Measurements from ENCODE around the gene EIF4A3. TPM values are rescaled to one million over a fixed set of nuclear protein-coding genes. Genes with fewer than 3 reads are reported as not detected.

The EIF4A3 gene
- total RNA-seq, 2 donors from 2014 or later: 36.6 to 46.9 TPM

DNA sequence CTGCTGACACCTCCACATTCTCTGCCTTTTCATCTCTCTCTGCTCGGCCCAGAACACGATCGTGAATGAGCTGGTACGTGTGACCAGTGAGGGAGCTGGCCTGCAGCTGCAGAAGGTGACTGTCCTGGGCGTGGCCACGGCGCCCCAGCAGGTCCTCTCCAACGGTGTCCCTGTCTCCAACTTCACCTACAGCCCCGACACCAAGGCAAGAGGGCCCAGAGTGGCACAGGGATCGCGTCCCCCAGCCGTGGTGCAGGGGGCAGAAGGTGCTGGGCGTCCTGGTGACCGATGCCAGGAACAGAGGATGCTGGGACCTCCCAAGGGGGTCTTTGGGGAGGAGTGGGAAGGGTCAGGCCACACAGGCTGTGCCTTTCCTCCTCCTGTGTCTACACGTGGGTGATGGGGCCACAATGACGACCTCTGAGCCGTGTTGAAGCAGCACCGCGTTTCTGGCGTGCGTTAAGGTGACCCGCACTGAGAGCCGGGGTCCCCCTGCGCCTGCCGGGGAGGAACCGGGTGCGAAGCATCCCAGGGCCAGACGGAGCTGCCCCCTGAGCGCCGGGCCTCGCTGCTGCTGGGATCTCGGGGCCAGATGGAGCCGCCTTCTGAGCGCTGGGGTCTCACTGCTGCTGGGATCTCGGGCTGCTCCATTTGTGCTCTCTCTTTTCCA, 28.2 kb downstream of the EIF4A3 start:
- intact Hi-C loops (cut with DNase I): no loop called here
- DNase-seq (no peak), ATAC-seq (no peak)

DNA sequence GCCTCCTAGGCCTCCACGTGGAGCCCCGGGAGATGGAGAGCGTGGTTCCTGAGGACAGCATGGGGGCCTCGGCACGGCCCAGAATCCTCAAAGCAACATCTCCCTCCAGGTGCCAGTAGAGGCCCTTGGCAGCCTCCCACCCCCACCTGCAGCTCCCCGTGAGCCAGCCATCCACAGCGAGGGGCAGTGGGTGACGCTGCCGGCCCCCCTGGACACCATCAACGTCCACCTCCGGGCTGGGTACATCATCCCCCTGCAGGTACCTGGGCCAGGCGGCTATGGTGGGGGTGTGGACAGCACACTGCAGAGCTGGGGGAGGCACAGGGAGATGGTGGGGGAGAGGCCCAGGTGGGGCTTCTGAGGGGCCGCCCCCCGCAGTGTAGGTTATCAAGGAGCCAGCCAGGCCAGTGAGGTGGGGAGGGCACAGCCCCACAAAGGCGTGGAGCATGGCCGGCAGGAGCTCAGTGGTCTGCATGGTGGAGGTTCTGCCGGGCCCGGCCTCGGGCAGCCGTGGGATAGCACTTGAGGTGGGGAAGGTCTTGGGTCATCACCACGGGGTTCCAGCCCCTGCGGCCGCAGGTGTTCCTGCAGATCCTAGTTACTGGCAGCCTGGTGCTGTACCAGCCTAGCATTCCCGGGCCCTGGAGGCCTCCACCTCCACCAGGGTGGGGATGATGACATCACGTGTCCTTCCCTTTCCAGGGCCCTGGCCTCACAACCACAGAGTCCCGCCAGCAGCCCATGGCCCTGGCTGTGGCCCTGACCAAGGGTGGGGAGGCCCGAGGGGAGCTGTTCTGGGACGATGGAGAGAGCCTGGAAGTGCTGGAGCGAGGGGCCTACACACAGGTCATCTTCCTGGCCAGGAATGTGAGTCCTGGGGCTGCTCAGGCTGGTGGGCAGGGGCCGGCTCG, 29.2 kb downstream of the EIF4A3 start:
- intact Hi-C loops (cut with DNase I): no loop called here
- DNase-seq (no peak), ATAC-seq (no peak)

DNA sequence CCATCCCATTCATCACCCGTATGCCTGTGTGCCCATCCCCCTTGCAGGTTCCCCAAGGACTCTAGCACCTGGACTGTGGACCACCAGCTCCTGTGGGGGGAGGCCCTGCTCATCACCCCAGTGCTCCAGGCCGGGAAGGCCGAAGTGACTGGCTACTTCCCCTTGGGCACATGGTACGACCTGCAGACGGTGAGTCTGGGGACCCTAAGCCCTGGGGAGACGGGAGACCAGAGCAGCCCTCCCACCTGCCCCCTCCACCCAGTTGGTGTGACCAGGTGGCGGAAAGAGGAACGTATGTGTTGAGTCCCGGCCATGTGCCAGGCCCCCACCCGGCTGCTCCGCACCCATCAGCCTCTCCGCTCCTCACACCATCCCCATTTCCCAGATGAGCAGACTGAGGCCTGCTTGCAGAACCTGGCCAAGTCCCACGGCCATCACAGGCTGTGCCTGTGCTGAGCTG, 30.0 kb downstream of the EIF4A3 start:
- intact Hi-C loops (cut with DNase I): no loop called here
- ATAC-seq (no peak), DNase-seq (no peak)

DNA sequence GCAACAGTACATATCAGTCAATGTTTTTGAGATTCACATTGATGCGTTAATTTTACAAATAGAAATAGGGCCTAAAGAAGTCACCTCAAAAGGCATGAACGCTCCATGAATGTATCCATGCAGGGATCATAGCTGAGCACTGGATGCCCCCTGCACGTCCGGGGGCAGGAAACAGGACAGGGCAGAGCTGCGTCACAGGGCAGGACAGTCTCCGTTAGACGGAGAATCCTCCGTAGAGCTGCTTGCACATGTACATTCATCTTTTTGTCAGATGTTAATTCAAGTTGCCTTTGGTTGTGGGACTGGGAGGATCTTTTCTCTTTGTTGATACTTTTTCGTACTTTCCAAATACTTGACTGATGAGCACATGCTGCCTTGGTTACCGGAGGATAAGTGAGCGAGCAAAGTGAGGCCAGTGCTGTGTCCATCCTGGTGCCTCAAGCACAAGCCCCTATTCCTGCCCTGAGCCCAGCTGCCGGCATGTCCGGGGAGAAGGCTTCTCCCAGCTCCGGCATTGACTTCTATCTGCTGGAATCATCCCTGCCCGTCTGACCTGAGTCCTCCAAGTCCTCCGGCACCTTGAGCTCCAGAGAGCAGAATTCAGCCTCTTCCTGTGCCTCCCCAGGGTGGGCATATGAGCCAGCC, 30.5 kb downstream of the EIF4A3 start:
- DNase-seq: no peak
- intact Hi-C loops (cut with DNase I): no loop called here
- ATAC-seq: no peak

DNA sequence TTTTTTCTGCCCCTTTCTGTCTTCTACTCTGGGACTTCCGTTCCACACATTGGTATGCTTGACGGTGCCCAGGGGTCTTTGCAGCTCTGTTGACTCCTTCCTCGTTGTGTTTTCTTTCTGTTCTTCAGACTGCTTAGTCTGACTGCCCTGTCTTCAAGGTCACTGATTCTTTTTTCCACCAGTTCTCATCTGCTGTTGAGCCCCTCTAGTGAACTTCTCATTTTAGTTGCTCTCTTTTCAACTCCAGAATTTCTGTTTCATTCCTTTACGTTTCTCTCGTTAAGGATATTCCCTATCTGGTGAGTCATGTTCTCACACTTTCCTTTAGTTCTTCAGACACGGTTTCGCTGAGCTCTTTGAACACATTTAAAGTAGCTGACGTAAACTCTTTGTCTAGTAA, 31.8 kb downstream of the EIF4A3 start:
- intact Hi-C loops (cut with DNase I): no loop called here
- ATAC-seq (no peak), DNase-seq (no peak)

DNA sequence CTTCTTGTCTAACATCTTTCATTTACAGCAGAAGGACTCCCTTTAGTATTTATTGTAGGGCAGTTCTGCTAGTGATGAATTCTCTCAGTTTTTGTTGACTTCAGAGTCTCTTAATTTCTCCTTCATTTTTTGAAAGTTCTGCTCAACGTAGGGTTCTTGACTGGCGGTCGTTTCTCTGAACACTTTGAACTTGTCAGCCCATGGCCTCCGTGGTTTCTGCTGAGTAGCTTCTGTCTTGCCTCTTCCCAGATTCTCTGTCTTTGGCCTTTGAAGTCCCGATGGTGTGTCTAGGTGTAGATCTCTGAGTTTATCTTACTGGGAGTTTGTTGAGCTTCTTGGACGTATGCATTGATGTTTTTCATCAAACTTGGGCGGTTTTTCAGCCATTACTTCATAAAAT, 32.2 kb downstream of the EIF4A3 start:
- ATAC-seq (no peak), DNase-seq (no peak)
- intact Hi-C loops (cut with DNase I): no loop called here

DNA sequence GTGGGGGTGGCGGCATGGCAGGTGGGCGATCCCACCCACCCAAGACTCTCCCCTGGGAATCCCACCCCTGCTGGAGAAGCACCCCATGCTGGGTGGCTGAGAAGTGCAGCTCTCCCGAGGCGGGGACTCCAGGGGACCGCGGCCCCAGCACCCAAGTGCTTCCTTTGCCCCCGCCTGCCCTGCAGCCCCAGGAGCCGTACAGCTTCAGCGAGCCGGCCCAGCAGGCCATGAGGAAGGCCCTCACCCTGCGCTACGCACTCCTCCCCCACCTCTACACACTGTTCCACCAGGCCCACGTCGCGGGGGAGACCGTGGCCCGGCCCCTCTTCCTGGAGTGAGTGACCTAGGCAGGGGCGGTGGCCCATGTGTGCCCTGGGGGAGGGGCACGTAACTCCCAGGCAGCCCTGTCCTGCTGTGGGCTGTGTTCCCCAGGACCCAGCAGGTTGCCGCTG, 33.9 kb downstream of the EIF4A3 start:
- intact Hi-C loops (cut with DNase I): no loop called here
- no peak for DNase-seq

DNA sequence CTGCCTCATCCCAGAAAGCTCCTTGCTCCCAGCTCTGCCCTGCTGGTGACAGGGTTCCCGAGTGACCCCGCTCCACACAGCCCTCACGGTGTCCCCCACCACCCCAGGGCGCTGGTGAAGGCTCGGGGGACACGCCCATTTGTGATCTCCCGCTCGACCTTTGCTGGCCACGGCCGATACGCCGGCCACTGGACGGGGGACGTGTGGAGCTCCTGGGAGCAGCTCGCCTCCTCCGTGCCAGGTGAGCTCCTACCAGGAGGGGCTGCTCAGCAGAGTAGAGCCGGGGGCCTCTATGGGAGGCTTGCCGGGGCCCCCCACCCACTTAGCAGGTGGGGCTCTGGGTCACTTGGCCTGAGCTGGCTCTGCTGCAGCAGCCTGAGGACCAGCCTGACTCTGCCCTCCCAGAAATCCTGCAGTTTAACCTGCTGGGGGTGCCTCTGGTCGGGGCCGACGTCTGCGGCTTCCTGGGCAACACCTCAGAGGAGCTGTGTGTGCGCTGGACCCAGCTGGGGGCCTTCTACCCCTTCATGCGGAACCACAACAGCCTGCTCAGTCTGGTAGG, 34.4 kb downstream of the EIF4A3 start:
- no peak for ATAC-seq
- DNase-seq: no peak
- intact Hi-C loops (cut with DNase I): no loop called here

More for the DNA sequence above, 33.9 kb downstream of the EIF4A3 start:
- no peak for ATAC-seq

DNA sequence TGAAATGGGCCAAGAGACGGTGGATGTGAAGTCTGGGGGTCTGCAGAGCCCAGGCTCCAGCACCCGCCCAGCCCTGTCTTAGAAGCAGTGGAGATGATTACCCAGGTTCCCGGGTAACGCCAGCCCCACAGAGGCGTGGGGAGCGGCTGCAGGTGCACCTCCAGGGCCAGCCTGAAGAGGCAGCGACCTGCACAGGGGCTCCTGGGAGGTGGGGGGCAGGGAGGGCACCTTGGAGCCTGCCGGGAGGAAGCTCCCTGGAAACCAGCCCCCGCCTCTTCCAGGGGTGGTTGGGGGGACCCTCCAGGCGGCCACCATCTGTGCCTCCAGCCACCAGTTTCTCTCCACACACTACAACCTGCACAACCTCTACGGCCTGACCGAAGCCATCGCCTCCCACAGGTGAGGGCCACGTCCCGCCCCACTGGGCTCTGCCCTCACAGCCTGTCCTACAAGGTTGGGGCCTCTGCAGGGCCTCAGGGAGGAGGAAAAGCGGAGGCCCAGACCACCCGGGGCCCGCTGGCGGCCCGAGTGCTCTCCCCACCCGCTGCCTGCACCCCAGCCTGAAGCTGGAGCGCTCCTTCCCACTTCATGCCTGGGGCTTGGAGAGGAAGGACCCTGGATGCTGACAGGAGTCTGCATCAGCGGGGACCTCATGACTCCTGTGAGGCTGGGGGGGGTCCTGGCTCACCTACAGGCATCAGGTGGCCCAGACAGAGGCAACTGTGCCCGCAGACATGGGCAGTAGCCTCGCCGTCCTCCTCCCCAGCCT, 35.0 kb downstream of the EIF4A3 start:
- intact Hi-C loops (cut with DNase I): no loop called here
- DNase-seq (no peak), ATAC-seq (no peak)

DNA sequence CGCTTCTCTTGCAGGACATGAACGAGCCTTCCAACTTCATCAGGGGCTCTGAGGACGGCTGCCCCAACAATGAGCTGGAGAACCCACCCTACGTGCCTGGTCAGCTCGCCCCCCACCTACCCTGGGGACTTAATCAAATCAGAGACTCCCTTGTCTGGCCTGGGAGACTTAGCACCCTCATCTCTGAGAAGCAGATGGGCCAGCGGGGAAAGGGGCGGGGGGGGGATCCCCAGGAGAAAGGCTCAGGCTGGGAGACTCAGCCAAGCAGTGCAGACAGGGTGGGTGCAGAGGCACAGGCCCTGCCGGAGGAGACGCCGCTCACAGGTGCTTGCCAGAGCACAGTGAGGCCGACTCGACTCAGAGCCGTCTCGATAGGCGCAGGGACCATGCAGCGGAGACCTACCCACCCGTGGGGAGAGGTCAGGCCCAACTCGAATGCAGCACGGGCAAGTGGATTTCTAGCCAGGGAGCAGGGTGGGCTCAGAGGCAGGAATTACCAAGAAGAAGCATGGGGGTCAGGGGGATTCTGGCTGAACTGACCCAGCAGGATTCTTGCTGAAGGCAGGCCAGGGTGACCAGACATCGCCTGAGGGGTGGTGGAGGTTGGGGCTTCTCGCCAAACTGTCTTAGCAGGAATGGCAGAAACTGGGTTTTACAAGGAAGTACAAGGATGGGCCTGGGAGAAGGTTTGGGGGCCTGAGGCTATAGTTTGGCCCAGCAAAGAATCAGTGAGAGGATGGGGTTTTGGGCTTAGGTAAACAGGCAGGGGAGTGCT, 35.8 kb downstream of the EIF4A3 start:
- DNase-seq: no peak
- ATAC-seq: no peak
- intact Hi-C loops (cut with DNase I): no loop called here

DNA sequence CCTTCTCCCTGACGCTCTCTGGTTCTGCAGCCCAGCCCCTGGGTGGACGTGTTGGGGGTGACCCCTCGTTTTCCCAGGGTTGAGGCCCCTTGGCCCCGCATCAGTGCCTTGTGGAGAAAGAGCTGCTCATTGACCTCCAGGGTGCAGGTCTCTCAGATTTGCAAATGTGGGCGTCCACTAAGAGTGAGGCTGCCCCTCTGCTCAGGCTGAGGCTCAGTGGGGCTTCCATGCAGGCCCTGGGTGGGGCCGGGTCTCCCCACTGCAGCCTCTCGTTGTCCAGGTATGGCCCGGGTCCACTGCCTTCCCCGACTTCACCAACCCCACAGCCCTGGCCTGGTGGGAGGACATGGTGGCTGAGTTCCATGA, 36.5 kb downstream of the EIF4A3 start:
- intact Hi-C loops (cut with DNase I): no loop called here
- ATAC-seq (no peak), DNase-seq (no peak)

DNA sequence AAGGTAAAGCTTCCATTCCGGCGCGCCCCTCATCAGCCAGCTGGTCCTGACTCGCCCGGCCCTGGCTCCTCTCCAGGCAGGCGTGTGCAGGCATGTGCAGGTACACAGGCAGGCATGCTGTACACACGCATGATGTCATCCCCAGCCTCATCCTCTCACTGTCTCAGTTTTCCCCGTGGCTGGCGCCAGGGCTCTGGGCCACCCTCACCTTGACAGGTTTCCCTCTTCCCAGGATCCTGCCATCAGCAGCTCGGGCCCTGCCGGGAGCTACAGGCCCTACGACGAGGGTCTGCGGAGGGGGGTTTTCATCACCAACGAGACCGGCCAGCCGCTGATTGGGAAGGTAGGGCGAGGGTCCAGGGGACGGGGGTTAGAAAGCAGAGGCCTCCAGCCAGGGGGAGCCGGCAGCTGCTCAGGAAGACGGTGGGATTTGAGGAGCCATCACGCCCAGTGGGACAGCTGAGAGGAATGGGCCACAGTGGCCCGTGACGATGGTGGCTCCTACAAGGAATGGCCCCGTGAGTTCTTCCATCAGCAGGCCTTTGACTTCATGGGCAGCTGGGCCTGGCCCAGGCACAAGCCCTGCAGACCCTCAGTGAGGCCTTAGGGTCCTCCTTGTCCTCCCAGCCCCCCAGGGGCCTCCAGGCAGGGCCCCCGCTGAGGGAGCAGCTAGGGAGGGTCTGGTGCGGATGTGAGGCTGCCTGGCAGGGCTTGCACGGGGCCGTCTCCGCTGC, 37.0 kb downstream of the EIF4A3 start:
- intact Hi-C loops (cut with DNase I): no loop called here
- DNase-seq (no peak), ATAC-seq (no peak)

DNA sequence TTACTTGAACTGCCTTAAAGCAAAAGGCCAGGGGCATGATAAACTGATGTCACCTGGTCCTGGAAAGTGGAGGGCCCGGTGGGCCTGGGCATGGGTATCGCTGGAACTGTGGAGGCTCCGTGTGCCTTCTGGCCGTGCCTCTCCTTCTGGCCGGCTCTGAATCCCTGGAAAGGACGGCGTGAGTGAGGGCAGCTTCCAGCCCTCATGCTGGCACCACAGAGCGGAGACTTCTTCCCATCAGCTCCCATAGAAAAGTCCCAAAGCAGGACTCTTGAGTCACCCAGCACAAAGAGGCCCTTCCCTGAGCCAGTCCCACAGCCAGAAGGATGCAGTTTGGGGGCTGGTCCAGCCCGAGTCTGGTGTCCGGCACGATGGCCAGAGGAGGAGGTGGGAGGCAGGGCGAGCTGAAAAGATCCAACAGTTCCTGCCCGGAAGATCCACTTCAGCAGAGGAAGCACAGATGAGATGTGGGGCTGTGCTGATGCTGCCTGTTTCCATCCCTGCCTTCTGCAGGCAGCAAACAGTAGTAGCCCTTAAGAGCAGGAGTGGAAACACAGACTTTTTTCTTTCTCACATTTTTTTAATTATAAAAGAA, 37.8 kb downstream of the EIF4A3 start:
- DNase-seq (no peak), ATAC-seq (no peak)
- intact Hi-C loops (cut with DNase I): no loop called here

DNA sequence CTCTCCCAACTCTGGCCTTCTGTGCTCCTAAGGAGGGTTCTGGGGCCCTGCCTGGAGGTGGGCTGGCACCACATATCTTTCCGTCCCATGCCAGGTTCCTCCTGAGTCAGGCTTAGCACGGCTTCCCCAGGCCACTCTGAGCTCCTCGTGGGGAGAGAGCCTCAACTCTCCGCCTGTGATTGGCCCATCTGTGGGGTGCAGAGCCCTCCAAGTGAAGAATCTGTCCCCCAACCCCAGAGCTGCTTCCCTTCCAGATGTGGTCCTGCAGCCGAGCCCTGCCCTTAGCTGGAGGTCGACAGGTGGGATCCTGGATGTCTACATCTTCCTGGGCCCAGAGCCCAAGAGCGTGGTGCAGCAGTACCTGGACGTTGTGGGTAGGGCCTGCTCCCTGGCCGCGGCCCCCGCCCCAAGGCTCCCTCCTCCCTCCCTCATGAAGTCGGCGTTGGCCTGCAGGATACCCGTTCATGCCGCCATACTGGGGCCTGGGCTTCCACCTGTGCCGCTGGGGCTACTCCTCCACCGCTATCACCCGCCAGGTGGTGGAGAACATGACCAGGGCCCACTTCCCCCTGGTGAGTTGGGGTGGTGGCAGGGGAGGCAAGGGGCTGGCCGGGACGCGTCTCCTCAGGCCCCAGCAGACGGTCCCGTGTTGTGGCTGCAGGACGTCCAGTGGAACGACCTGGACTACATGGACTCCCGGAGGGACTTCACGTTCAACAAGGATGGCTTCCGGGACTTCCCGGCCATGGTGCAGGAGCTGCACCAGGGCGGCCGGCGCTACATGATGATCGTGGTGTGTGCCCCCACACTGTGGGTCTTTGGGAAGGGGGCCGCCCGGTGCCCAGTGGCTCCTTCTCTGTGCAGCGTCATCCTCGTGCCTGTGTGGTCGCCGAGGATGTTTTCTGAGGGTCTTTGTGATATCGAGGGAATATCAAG, 38.6 kb downstream of the EIF4A3 start:
- no peak for DNase-seq
- ATAC-seq: no peak
- intact Hi-C loops (cut with DNase I): no loop called here

DNA sequence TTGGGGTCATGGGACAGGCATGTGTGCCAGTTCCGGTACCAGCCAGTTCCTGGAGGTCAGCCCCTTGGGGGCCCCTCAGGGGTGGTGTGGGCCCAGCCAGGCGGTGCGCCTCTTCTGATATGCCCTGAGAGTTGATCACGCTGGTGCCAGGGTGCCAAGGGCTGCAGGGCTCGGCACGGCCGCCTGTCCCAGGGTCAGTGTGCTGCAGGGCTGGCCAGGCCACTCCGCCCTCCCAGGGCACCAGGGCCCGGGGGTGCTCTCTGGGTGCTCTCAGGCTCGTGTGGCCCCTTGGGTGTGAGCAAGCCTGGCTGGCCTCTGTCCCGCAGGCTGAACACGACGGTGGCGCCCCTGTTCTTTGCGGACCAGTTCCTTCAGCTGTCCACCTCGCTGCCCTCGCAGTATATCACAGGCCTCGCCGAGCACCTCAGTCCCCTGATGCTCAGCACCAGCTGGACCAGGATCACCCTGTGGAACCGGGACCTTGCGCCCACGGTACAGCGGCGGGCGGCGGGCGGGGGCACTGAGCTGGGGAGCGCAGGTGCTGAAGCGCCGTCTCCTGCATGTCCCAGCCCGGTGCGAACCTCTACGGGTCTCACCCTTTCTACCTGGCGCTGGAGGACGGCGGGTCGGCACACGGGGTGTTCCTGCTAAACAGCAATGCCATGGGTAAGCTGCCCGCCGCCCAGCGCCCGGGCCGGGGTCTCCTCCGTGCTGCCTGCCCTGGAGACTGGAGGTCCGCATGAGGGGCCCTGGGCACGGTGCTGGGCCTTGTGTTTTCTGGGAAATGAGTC, 39.5 kb downstream of the EIF4A3 start:
- no peak for DNase-seq

More for the DNA sequence above, 39.5 kb downstream of the EIF4A3 start:
- intact Hi-C loops (cut with DNase I): no loop called here
- ATAC-seq: no peak

Data from left cardiac atrium (tissue), 4 donors.